Activated CD8-positive, alpha-beta T cell treated with anti-CD3 and anti-CD28 coated beads for 36 hours (primary cell): ENCODE data around the gene PAXIP1. TPM values are rescaled to one million over a fixed set of nuclear protein-coding genes. Genes with fewer than 3 reads are reported as not detected.

Source experiments
- ATAC-seq: fragments of 200-7000 bp; cut with Tn5 transposase; one replicate; pipeline ENCODE4 v1.10.0; 2021; ENCODE audit warnings: mild to moderate bottlenecking, moderate library complexity
- CTCF ChIA-PET: fragments of 350-600 bp; sonication (Branson Sonifier 250); formaldehyde crosslinking; loops from one replicate; lab custom pipeline; 2021; ENCODE audit warnings: antibody characterized with exemption; lab: Charles Lee
- POLR2A ChIA-PET: fragments of 350-600 bp; sonication (Branson Sonifier 250); formaldehyde crosslinking; loops from one replicate; lab custom pipeline; 2021; ENCODE audit warnings: antibody characterized with exemption; lab: Charles Lee
- DNase-seq: peaks from one replicate; pipeline ENCODE4 v3.0.0-alpha.2; 2020
- H3K27ac Mint-ChIP-seq: one replicate; pipeline ENCODE4 v1.8.0; 2021; ENCODE audit warnings: mild to moderate bottlenecking, mixed read lengths
- H3K27me3 Mint-ChIP-seq: one replicate; pipeline ENCODE4 v1.8.0; 2021; ENCODE audit warnings: mixed read lengths
- H3K36me3 Mint-ChIP-seq: one replicate; pipeline ENCODE4 v1.8.0; 2021; ENCODE audit warnings: low read depth, mixed read lengths
- H3K4me1 Mint-ChIP-seq: one replicate; pipeline ENCODE4 v1.8.0; 2021; ENCODE audit warnings: low read depth, mixed read lengths
- H3K4me3 Mint-ChIP-seq: one replicate; pipeline ENCODE4 v1.8.0; 2021; ENCODE audit warnings: mild to moderate bottlenecking, moderate library complexity, mixed read lengths
- H3K9me3 Mint-ChIP-seq: one replicate; pipeline ENCODE4 v1.8.0; 2021; ENCODE audit warnings: mixed read lengths
- CTCF ChIP-seq: fragments of 200-600 bp; IDR thresholded peaks from one replicate; pipeline ENCODE4 v1.8.0; 2022; ENCODE audit warnings: antibody characterized with exemption, mild to moderate bottlenecking
- intact Hi-C: fragments of 100-400 bp; cut with micrococcal nuclease; formaldehyde crosslinking; loops from one replicate; pipeline ENCODE4 v1.10.0; 2022
- total RNA-seq, 2 experiments: library from RNA; stranded (reverse); gene quantifications; one replicate each; pipeline ENCODE4 v1.2.3, GENCODE V29; 2021

PAXIP1 gene
- total RNA-seq, 2 experiments from 2014 or later = 20.5 to 23.9 TPM

DNA sequence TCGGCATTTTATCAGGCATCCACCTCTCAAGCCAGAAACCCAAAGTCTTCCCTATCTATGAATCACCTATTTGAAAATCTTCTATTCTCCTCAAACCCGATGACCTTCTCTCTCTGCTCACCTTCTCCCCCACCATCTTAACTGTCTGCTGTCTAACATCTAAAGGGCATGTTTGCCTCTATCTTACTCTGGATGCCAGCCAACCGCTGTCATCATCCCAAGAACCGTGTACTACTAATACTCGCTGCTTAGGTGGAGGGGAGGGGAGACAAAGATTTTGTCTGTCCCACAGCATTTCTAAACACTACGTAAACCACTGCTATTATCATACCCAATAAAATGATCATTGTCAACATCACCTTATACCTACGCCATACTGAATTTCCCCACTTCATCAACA lies 29.5 kb downstream of the PAXIP1 start:
- DNase-seq (no peak), ATAC-seq (no peak)
- ChIA-PET CTCF (interaction anchor here (0.8 kb wide), 1 partner anchor 20 kb away, joined by 3 read pairs; no protein-coding TSS in a partner anchor), POLR2A (no interaction called here)
- Mint-ChIP-seq H3K4me1 (peaks cover 16% of the 10 kb centered on the region), H3K27me3 (no peaks in the 10 kb centered on the region), H3K4me3 (no peak overlapping the region), H3K36me3 (peaks cover 43% of the 10 kb centered on the region), H3K27ac (no peak overlapping the region), H3K9me3 (no peaks in the 10 kb centered on the region)
- intact Hi-C loops = no loop called here
- TF ChIP-seq CTCF = no peak

DNA sequence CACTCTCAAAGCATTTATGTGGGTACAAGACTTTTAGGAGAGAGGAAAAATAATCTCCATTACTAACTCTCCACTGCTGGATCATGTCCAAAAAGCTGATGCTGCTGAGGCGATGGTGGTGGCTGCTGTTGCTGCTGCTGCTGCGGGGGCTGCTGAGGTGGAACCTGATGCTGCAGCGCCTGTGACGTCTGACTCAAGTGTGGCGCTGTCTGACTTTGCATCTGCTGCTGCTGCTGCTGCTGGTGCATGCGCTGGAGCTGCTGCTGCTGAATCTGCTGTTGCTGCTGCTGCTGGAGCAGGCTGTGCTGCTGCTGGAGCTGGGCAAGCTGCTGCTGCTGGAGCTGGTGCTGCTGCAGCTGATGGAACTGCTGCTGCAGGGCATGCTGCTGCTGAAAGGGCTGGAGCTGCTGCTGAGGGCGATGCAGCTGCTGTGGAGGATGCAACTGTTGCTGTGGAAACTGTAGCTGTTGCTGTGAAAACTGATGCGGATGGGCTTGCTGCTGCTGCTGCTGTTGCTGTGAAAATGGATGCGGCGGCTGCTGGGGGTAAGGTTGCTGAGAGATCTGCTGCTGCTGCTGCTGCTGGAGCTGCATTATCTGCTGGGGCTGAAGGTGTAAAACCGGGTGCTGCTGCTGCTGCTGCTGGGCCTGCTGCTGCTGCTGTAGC lies 34.5 kb downstream of the PAXIP1 start:
- Mint-ChIP-seq H3K4me3 (no peak overlapping the region), H3K27ac (no peak overlapping the region), H3K36me3 (peaks cover 38% of the 10 kb centered on the region), H3K4me1 (peaks cover 6% of the 10 kb centered on the region), H3K27me3 (no peaks in the 10 kb centered on the region), H3K9me3 (no peaks in the 10 kb centered on the region)
- no peak for TF ChIP-seq CTCF
- CTCF ChIA-PET = interaction anchor here (1.0 kb wide), 1 partner anchor 40 kb away, joined by 3 read pairs; no protein-coding TSS in a partner anchor
- ATAC-seq (no peak), DNase-seq (no peak)
- POLR2A ChIA-PET = interaction anchor here (0.8 kb wide), 1 partner anchor 8 kb away, joined by 3 read pairs; no protein-coding TSS in a partner anchor
- intact Hi-C loops = no loop called here

DNA sequence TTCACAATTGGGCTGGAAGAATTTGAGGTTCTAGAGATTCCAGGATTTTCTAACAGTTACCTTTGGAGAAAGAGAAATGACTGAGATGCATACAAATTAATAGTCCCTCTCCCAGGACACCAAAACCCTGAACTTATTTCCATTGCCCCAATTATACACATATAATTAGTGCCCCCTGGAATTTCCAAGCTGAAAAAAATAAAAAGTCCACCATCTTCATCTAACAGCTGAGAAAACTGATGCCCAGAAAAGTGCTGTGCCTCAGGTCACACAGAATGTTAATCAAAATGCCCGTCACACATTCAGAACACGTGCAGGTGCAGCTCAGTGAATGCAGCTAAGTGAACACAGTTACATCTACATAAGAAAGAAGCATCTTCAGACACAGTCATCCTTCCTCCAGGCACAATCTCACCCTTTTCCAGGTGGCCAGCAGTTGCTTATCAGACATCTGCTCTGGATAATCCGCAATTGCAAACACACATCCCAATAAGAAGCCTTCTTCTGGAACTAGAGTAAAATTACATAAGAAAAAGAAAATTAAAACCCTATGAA lies 35.4 kb downstream of the PAXIP1 start:
- Mint-ChIP-seq H3K27me3 (no peaks in the 10 kb centered on the region), H3K36me3 (peaks cover 40% of the 10 kb centered on the region), H3K9me3 (no peaks in the 10 kb centered on the region), H3K4me1 (peaks cover 3% of the 10 kb centered on the region), H3K4me3 (no peak overlapping the region), H3K27ac (no peak overlapping the region)
- ChIA-PET CTCF (no interaction called here), POLR2A (interaction anchor here (0.5 kb wide), 1 partner anchor 345 kb away, joined by 3 read pairs; no protein-coding TSS in a partner anchor)
- TF ChIP-seq CTCF = no peak
- DNase-seq (no peak), ATAC-seq (no peak)
- intact Hi-C loops = no loop called here

DNA sequence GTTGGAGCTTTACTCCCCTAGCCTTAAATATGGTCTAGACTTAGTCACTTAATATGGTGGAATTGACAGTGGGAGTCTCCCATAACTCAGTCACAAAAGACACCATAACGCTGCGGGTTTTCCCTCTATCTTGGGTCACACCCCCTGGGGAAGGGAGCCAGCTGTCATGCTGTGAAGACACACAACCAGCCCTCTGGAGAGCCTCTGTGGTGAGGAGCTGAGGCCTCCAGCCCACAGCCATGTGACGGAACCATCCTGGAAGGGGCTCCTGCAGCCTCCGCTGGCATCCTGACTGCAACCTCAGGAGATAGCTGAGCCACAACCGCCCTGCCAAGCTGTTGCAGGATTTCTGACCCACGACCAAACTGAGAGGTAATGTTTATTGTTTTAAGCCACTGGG lies 37.9 kb downstream of the PAXIP1 start:
- Mint-ChIP-seq H3K27me3 (no peaks in the 10 kb centered on the region), H3K27ac (no peak overlapping the region), H3K9me3 (no peaks in the 10 kb centered on the region), H3K4me1 (peaks cover 3% of the 10 kb centered on the region), H3K4me3 (no peak overlapping the region), H3K36me3 (peaks cover 51% of the 10 kb centered on the region)
- CTCF ChIA-PET = interaction anchor here (0.6 to 3.0 kb wide), 2 partner anchors 12 to 38 kb away, joined by 3 to 14 read pairs; no protein-coding TSS in a partner anchor
- no peak for TF ChIP-seq CTCF
- intact Hi-C loops = no loop called here
- POLR2A ChIA-PET = no interaction called here
- ATAC-seq (no peak), DNase-seq (no peak)
